GM12872 (cell line): ENCODE measurements around the gene BTBD1.

ENCODE experiments used
- TF ChIP-seq, protein P1 (sequence below): IDR thresholded peaks from 3 replicates; pipeline ENCODE4 v1.5.1; 2011; ENCODE audit warnings: low read depth, mild to moderate bottlenecking, low read length, moderate library complexity; ENCODE audit not compliant: insufficient read depth

Gene BTBD1

DNA sequence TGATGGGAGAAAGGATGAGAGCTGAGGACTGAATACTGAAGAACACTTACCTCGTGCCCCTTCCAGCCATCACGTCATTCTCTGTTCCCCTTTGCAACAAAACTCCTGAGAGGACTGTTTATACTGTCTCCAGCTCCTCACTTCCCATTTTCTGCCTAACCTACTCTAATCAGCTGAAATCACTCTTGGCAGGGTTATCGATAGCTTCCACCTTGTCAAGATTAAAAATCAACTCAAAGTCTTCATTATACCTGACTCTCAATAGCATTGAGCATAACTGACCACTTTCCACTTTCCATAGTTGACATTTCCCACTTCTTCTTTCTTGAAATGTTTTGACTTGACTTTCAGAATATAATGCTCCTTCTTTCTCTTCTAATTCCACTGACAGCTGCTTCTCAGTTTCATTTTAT lies 4.3 kb downstream of the BTBD1 start:
- TF ChIP-seq, protein P1, sequence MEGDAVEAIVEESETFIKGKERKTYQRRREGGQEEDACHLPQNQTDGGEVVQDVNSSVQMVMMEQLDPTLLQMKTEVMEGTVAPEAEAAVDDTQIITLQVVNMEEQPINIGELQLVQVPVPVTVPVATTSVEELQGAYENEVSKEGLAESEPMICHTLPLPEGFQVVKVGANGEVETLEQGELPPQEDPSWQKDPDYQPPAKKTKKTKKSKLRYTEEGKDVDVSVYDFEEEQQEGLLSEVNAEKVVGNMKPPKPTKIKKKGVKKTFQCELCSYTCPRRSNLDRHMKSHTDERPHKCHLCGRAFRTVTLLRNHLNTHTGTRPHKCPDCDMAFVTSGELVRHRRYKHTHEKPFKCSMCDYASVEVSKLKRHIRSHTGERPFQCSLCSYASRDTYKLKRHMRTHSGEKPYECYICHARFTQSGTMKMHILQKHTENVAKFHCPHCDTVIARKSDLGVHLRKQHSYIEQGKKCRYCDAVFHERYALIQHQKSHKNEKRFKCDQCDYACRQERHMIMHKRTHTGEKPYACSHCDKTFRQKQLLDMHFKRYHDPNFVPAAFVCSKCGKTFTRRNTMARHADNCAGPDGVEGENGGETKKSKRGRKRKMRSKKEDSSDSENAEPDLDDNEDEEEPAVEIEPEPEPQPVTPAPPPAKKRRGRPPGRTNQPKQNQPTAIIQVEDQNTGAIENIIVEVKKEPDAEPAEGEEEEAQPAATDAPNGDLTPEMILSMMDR: no peak

DNA sequence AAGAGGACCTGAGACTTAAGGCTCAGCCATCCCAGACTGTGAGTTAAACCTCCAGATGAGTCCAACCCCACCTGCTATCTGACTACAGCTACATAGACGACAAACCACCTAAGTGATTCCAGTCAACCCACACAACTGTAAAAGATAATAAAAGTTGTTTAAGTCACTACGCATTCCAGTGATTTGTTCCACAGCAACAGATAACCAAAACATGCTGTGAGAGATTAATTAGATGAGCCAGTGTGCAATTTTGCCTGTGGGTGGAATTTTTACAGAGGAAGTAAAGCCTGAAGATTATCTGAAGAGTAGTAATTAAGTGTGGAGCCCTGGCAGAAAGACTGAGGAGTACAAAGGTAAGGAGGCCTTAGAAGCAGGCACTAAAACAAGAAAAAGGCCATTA lies 5.4 kb downstream of the BTBD1 start:
- TF ChIP-seq, protein P1: no peak

DNA sequence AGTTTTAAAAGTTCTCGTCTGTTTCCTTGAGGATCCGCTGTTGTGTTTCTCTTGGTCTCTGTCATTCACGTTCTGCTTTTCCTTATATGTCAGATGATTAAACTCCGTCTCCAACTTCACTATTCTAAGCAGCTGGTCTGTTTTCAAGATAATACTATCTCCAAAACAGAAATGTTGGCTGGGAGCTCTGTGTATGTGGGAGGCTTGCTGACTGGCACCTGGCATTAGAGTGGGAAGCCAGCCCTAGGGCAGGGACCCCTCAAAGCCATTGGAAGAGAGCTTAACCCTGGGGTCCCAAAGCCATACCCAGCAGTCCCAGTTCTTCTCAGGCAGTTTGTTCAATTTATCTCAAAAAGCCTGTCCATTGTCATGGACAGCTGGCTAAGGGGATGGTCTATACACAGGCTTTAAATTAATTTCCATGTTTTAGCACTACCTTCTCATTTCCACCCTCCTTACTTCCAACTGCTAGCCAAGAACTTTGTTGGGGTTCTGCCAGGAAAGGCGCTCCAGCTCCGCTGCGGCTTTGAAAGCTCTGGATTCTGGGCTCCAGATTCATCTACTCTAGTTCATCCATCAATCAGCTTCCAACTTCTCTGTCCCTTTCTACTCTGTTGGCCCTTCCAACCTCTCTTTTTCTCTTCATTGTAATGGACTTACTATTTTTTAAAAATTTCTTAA lies 9.2 kb downstream of the BTBD1 start:
- TF ChIP-seq, protein P1: no peak

DNA sequence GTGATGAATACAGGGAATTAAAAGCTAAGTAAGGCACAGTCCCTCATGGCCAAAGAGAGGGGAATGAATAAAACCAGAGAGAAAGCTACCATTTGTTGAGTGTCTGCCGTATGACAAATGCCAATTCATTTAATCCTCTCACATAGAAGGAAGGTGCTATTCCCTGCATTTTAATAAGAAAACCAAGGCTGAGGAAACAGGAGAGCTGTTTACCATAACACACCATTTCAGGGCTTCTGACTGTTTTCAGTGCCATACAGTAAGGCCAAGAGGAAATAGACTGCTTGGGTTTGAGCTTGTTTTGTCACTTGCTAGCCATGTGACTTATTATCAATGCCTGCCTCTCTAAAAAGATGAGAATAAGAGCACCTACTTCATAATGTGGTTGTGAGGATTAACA lies 10.1 kb downstream of the BTBD1 start:
- TF ChIP-seq, protein P1: no peak

DNA sequence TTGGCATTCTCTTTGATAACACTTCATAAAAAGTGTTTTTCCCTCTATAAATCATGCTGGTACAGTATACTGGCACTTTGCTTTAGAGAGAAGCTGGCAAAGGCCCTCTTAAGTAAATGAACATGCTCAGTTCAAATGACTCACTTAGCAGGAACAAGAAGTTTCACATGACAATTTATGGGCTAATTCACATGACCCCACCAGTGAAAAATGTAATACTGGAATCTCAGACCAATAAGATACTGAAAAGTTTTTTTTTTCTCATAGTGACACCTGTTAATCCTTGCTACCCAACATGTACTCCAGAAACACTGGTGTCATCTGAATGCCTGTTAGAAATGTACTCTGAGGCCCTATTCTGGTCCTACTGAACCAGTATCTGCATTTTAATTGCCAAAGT lies 13.9 kb downstream of the BTBD1 start:
- TF ChIP-seq, protein P1: no peak

DNA sequence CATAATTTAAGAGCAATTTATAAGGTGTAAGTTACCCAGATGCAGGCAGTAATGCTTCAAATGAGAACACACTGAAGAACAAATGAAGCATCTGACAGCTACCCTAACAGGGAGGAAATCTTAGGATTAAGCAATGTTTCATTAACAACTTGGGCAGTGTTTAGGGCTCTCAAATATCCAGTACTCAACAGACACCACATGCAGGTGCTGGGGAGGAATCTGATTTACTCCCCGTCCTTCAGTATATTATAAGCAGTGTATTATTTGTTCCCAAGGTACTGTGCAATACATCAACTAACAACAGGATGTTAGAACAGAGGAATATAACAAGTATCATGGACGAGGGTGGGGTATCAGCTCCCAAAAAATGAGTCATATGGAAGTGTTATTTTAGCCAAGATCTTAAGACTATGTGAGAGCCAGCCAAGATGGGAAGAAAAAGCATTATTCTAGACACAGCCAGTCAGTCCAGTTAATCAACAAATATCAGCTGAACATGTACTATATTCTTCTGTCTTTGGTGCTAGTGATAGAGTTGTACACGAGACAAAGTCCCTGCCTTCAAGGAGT lies 20.4 kb downstream of the BTBD1 start:
- TF ChIP-seq, protein P1: no peak

DNA sequence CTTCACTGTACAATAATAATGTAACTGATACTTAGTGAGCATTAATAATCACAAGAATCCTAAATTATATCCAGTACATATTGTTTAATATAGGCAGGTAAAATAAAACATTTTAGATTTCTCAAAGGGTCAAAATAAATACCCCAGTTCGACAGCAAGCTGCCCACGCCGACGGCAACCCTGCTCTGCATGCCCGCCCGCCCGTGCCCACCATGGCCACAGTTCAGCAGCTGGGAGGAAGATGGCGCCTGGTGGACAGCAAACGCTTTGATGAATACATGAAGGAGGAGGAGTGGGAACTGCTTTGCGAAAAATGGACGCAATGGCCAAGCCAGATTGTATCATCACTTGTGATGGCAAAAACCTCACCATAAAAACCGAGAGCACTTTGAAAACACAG lies 22.9 kb downstream of the BTBD1 start:
- TF ChIP-seq, protein P1: no peak

DNA sequence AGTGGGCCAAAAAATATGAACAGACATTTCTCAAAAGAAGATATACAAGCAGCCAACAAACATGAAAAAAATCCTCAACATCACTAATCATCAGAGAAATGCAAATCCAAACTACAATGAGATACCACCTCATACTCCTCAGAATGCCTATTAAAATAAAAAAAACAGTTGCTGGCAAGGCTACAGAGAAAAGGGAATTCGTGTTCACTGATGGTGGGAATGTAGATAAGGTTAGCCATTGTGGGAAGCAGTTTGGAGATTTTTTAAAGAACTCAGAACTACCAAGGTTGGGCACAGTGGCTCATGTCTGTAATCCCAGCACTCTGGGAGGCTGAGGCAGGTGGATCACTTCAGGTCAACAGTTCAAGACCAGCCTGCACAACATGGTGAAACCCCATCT lies 27.8 kb downstream of the BTBD1 start:
- TF ChIP-seq, protein P1: no peak
